ENCODE data around the gene ARHGEF40.
"Not testable (repeated sequence)": the region's sequence is repeated elsewhere in the genome, so short reads cannot be mapped to it uniquely, and the experiment has no call there.

The ARHGEF40 gene

DNA sequence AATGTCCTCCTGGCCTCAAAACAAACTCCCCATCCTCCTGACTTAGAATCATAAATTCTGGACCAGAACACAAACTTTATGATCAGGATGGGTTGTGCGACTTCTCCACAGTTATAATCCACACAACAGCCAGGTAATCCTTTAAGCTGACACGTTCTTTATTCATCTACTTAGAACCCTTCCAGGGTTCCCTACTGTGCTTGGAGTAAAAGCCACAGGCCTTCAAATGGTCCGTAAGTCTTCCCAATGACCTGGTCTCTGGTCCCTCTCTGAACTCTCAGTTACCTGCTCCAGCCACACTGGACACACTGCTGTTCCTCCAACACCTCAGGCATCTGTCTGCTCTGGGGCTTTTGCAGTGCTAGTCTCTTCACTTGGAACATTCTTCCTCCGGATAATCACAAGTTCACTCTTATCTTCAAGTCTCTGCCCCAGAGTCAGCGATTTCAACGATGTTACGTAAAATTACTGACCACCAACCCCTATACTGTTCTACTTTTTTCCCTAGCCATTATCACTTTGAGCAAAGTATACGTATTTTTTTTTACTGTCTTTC lies 29.7 kb upstream of the ARHGEF40 start:
- no peak for DNase-seq

- DNase-seq = not testable (repeated sequence)
These were observed 29.2 kb upstream of the ARHGEF40 start for GRCh38 chr14:21040941-21041340.

- DNase-seq = no peak
These were observed 28.2 kb upstream of the ARHGEF40 start, which contains the start of gene RNASE7 for GRCh38 chr14:21041676-21042433. TSS of gene RNASE7 (plus strand) at chr14:21042362. CDS start at chr14:21042993, 631 bp downstream.

- DNase-seq = no peak
These were observed 27.2 kb upstream of the ARHGEF40 start for GRCh38 chr14:21042918-21043317.

DNA sequence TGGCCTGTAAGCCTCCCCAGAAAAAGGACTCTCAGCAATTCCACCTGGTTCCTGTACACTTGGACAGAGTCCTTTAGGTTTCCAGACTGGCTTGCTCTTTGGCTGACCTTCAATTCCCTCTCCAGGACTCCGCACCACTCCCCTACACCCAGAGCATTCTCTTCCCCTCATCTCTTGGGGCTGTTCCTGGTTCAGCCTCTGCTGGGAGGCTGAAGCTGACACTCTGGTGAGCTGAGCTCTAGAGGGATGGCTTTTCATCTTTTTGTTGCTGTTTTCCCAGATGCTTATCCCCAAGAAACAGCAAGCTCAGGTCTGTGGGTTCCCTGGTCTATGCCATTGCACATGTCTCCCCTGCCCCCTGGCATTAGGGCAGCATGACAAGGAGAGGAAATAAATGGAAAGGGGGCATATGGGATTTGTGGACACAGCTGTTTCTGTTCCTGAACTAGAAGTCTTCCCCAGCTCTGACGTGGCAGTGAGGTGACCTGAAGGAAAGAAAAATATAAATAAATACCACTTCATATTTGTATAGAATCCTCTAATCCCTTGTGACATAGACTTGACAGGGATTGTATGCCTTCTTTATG lies 26.6 kb upstream of the ARHGEF40 start:
- DNase-seq = no peak

DNA sequence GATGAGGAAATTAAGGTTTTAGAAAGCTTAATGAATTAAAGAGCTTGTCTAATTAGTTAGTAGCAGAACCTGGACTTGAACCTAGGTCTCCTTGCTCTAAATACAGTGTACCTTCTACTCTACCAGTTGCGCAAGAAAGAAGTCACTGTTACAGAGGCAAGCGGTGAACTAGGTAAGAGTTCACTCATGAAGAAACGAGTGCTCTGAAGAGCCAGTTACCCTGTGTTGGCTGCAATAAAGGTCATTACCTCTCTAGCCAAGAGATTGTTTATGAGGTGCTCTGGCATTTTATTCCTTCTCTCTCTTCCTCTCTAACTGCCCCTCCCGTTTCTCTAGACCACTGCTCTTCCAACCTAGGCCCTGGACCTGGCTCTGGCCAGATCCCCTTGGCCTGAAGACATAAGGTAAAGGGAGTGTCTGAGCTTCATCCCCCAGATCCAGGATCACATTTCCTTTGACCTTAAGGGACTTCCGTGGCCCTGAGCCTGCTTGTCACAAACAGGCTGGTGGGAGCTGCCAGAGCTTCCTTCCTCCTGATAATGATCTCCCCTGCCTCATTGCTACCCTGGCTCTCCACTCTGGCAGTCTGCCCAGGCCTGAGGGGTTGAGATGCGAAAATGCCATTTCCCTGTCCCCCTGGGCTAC lies 26.0 kb upstream of the ARHGEF40 start:
- no peak for DNase-seq

GRCh38 chr14:21047378-21047781 lies 22.7 kb upstream of the ARHGEF40 start:
- no peak for DNase-seq

DNA sequence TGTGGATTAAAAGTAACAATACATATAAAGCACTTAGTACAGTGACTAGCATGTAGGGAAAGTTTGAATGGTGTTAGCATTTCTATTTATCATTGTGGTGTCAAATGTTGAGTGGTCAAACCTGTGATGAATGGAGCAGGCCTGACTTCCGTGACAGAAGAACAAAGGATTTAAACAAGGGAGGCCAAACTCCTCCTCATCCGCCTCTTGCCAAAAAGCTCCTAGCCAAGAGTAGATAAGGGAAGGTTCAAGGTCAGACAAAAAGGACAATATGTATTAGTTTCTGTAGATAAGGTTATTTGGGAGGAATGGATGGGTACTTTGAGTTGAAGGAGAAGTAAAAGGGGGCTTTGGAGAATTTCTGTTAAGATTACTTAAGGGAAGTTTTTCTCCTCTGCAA lies 21.5 kb upstream of the ARHGEF40 start:
- no peak for DNase-seq

GRCh38 chr14:21049271-21049673 lies 20.8 kb upstream of the ARHGEF40 start:
- DNase-seq = no peak

DNA sequence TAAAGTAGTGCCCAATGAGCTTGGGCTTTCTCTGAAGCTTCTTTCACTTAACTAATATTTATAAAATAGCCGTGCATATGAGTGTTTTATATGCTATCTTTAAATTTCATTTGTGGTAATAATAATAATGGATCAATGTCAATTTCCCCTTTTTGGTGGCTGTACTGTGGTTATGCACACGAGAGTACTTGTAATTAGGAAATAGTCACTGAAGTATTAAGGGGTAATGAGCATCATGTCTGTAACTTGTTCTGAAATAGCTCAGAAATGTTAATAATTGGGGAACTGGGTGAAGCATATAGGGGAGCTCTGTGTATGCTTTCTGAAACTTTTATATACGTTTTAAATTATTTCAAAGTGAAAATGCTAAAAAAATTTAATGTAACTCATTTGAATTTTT lies 19.5 kb upstream of the ARHGEF40 start:
- no peak for DNase-seq

DNA sequence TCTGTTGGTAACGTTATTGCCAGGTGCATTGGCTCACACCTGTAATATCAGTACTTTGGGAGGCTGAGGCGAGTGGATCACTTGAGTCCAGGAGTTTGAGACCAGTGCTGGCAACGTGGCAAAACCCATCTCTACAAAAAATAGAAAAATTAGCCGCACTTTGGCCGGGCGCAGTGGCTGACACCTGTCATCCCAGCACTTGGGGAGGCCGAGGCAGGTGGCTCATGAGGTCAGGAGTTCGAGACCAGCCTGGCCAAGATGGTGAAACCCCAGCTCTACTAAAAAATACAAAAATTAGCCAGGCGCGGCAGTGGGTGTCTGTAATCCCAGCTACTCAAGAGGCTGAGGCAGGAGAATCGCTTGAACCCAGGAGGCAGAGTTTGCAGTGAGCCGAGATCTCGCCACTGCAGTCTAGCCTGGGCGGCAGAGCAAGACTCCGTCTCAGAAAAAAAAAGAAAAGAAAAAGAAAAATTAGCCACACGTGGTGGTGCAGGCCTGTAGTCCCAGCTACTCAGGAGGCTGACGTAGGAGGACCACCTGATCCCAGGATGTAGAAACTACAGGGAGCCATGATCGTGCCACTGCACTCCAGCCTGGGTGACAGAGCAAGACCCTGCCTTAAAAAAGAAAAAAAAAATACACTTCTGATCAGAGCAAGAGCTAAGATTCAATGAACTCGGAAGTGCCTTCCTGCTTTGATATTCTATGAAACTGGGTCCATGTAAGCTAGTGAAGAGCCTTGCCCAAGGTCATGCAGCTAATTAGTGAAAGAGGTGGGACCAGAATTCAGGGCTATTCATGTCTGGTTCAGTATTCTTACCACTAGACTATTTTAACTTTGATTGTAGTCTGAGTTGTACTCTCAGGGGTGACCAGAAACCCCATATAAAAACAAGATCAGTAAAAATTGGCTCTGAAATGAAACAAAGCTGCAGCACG lies 16.7 kb upstream of the ARHGEF40 start:
- DNase-seq = no peak

DNA sequence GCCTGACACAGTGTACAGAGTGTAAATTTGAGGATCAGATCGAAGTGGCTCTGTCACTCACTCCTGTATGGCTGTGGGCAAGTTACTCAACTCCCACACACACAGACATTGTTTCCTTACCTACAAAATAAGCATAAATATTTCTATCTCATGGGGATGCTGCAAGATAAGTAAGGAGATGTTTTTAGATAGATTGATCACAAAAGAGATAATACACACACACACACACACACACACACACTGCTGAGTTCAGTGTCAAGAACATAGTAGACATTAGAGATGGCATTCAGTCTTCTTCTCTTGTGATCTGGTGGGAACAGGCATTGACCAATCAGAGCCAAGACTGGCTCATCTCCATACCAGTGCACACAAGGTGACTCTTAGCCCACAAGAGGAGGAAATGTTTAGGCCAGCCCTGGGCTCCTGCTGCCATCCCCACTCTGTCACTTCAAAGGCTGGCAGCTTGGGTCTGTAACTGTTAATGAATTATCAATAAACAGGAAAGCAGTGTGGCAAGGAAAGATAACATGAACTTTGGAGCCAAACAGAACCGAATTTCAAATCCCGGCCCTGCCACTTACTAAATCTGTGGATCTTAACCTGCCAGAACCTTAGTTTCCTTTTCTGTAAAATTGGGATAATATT lies 15.9 kb upstream of the ARHGEF40 start:
- no peak for DNase-seq

GRCh38 chr14:21054768-21055145 lies 15.3 kb upstream of the ARHGEF40 start:
- no peak for DNase-seq

GRCh38 chr14:21055432-21056117 lies 14.5 kb upstream of the ARHGEF40 start:
- no peak for DNase-seq

GRCh38 chr14:21056520-21057163 lies 13.5 kb upstream of the ARHGEF40 start:
- no peak for DNase-seq

- DNase-seq = no peak
These were observed 12.1 kb upstream of the ARHGEF40 start, which contains the start of gene RNASE8 for GRCh38 chr14:21057803-21058675. TSS of gene RNASE8 (plus strand) at chr14:21057822. CDS start at chr14:21057893, 71 bp downstream.

DNA sequence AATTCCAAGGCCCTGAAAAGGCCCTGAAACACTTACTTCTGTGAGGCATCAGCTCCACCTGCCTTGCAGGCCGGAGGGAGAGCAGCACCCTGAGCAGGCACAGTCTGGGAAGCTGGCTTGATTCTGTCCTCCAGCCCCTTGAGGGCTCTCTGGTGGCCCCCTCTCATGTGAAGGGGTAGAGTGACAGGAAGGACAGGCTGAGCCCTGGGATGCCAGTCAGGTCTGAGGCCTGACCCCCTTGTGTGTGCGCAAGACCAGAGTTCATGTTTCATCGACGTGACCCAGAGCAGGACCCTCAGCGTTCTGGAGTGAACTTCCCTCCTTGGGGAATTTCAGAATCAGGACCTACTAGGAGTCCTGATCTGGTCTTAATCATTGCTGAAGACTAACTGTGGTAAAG lies 11.2 kb upstream of the ARHGEF40 start:
- no peak for DNase-seq

DNA sequence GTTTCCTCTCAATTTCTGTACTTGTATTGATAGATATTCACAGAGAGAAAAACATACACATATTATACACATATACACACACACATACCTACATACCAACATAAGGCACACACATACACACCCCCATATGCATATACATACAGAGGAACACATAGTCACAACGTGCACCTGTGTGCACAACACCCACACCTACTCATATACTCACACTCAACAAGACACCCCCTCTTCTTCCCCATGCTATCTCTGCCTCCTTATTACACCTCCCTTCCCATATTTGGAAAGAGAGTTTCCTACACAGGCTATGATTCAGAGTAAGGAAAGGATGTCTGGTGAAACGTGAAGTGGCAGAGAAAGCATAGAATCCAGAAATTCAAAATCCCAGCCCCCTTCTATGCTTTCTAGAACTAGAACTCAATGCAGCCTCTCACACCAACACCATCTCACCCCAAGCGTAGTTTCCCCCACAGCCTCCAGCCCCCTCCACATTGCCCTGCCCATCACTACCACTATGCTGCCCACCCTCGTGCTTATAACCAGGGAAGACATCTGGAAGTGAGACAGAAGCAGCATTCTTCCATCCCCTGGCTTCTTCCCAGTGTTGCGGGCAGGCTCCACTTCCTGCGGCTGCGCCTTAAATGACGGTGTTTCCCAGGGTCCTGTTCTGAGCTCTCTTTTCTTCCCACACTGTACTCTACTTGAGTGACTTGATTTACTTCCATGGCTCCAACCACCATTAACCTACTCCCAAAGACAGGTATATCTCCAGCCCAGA lies 10.1 kb upstream of the ARHGEF40 start:
- no peak for DNase-seq
